ENCODE data around the gene SSTR1.

The SSTR1 gene

DNA sequence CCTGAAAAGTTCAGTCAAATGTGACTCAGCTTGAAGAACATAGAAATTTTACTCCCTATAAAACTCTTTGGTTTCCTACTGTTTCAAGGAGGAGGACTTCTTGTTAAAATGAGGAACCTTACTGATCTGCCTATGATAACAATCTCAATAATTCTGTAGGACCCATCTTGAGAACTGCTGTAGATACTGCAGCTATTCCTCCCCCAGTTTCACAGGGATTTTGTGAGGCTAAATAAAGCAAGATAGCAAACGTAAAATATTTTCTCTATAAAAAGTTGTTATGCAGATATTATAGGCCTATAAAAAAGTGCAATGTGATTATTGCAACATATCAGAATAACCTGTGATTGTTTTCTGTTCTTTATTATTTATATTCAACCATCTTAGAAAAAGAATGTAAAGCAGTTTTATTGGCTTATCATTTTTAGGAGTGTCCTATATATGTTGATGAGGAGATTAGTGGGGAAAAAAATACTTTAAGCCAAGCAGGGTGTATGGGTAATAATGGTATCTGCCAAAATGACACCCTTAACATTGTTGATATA, 36.1 kb downstream of the SSTR1 start:
- no peak for DNase-seq

DNA sequence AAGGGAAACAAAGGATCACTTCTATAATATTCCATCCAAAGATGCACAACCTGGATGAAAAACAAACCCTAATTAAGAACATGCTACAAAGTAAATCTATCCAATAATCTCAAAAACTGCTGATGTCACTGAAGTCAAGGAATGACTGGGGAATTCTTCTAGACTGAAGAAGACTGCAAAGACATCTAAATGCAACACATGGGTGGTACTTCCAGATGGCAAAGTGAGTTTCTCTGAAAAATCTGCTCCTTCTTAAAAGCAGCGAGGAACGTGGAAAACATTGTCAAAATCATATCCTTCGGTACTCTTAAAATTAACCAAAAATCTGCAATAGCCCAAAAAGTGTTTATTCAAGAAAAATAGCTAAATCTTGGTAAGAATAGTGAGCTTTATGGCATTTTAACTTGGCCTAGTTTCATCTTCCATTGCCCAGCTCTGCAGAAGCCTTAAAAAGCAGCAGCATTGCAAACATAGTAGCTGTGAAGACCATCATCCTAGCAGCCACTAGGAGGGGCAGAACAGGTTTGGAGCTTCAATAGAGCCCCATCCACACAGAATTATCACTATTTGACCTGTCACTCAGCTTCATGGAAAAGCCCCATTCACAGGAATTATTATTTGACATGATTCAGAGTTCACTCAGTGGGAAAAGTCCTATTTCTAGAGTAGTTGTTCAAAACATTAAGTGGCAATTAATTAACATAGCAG, 40.8 kb downstream of the SSTR1 start:
- no peak for DNase-seq

DNA sequence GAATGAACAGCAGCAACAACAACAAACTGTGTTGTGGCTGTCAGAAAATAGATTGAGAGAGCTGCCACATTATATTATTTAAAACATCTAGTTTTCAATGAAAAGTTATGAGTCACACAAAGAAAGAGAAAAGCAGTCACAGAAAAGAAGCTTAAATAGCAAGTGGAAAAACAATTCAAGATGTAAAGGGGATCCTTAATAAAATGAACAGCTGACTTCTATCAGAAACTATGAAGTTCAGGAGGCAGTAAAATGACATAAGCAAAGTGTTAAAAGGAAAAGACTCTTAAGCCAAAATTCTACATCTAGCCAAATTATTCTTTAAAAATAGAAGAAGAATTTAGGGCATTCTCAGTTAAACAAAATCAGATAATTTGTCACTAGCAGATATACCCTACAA, 42.6 kb downstream of the SSTR1 start:
- no peak for DNase-seq

DNA sequence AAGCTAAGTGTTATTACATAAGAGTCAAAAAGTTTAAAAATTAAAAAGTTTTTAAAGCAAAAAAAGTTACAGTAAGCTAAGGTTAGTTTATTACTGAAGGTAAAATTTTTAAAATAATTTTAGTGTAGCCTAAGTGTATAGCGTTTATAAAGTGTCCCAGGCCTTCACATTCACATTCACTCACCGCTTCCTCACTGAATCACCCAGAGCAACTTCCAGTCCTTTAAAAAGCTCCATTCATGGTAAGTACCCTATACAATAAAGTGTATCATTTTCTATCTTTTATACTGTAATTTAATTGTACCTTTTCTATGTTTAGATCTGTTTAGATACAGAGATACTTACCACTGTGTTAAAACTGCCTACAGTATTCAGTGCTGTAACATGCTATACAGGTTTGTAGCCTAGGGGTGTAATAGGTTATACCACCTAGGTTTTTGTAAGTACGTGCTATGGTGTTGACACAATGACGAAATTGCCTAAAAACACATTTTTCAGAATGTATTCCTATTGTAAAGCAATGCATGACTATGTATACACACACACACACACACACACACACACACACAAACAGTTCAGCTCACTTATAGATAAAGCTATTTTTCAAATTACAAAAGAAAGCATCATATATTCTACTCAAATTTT, 44.5 kb downstream of the SSTR1 start:
- no peak for DNase-seq

DNA sequence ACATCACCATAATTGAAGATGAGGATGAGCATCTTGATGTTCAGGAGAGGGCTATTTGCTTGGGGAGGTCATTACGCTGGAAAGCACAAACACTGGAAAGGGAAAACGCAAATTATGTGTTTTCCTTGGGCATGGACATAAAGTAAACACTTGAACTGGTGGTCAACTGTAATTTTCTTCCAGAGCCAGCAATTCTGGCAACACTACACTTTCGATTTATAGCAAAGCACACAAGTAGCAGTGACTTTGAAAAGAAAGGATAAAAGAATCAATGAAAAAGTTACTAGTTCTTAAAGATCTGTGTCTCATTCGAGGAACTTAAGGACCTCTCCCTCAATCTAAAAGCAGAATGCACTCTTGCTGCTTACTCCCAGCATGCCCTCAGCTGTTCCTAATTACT, 46.0 kb downstream of the SSTR1 start:
- DNase-seq: no peak

DNA sequence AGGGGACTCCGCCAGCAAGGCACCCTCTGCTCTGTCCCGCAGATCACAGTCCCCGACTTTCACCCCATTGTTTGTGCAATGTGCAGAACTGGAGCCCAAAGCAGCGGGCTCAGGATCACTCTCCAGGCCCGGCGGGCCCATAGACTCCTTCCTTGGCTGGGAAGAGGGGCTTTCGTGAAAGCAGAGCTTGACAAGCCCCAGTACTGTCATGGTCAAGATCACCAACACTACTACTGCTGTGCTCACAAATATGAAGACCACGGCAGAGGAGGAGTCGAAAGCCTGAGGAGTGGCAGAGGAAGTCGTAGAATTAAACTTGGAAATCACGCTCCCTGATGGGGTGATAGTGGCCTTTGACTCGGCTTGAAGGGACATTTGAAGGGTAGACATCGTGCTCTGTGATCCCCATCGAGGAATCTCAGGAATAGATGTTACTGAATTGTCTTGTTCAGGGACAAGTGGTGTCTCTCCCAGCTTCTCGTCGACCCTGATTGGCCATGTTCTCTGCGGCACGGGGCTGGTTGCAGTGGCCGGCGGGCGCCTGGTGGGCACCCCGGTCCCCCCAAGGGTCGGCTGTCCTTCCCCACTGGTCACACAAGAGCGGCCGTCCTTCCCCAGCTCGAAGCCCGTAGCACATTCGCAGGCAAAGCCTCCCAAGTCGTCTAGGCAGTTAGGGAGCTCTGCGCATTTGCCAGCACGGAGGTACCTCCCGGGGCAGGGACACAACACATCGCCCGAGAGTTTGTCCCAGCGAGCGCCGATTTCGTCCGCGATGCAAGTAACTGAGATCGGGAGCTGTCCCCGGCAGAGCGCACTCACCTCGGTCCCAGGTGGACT, 47.1 kb downstream of the SSTR1 start:
- DNase-seq: no peak

DNA sequence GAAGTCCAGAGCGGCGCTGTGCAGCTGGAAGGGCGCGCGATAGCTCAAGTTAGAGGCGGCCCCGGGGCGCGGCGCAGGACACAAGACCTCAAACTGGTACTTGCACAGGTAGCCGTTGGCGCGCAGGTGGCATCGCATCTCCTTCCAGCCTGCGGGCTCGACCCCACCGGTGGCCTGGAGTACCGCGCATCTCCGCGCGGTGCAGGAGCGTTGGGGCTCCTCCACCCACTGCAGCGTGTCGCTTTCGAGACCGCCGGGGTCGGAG, 47.6 kb downstream of the SSTR1 start:
- no peak for DNase-seq

DNA sequence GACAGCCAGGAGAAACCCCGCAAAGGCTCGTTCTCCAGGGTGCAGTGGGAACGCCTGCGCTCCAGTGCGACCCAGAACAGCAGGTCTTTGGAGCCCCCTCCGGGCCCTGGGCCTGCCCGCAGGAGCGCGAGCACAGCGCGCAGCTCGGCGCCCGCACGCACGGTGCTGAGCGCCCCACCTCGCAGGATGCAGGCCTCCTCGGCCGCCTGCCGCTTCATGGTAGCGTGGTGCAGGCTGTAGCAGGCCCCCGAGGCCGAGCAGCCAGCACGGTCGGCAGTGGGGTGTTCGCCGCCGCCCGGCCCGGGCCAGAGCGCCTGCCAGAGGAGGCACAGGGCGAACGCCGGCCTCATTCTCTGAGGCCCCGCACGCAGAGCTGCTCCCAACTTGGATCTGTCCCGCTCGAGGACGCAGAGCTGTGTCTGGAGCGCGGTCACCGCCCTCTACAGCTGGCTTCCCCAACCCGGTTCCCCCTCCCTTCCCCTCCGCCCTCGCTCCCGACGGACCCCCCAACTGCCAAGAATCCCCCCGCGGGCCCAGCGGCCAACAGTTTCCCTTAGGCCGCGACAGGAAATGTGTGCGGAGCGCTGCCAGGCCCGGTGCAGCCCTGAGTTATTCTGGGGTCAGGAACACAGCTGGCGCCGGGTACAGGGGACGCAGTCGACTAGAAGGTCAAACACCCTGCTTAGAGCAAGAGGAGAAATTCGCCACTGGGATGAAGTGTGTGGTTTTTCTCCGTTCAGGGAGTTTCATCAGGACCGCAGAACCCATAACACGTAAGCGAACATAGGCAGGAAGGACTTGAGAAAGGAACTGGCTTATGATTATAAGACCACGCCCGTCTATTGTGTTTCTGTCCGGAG, 48.2 kb downstream of the SSTR1 start, which contains the start of gene CLEC14A:
Gene CLEC14A, minus strand, starts transcription at position 421 of the 860 bp plus-strand sequence. Its CDS starts 71 bp downstream, at position 350.
- no peak for DNase-seq

DNA sequence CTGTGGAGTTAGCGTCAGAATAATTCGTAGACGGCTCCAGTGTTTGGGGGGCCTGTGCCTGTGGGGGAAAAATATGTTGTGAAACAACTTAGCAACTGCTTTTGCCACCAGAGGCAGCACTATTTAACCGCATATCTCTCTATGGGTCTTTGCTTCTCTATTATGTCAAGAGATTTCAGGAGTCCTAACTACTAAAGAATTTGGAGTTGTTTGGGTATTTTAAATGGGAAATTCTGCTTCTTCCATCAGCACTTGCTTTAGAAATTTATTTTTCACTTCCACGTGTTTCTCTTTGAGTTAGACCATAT, 48.8 kb downstream of the SSTR1 start:
- no peak for DNase-seq

DNA sequence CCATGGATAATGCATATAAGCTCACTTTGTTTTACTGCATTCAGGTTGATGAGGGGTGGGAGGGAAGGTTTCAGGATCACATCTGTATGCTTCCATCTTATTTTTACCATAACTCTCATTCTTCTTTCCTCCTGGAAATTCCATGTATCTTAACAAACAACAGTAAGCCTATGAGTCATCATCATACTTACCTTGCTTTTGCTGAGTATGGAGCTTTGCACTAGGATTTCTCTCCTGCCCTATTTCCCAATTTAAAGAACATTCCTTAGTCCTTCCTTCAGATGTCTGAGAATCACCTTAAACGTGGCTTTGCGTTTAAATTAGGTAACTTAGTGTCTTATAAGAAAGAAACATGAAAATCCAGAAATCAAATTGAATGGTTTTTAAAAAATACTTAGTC, 49.8 kb downstream of the SSTR1 start:
- DNase-seq: no peak

DNA sequence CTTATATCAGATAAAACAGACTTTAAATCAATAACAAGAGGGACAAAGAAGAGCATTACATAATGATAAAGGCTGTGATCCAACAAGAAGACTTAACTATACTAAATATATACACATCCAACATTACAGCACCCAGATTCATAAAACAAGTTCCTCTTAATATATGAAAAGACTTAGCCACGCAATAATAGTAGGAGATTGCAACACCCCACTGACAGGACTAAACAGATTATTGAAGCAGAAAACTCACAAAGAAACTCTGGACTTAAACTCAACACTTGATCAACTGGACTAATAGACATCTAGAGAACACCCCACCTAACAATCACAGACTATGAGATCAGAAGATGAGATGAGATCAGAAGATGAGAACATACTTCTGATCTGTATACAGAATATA, 53.9 kb downstream of the SSTR1 start:
- no peak for DNase-seq
